ENCODE results near the gene WAPL. TPM values are rescaled to one million over a fixed set of nuclear protein-coding genes. Genes with fewer than 3 reads are reported as not detected.

WAPL gene
- polyA plus RNA-seq, 1 of the 3 experiments (the other 2 are of a cell fraction): 8.7 TPM

DNA sequence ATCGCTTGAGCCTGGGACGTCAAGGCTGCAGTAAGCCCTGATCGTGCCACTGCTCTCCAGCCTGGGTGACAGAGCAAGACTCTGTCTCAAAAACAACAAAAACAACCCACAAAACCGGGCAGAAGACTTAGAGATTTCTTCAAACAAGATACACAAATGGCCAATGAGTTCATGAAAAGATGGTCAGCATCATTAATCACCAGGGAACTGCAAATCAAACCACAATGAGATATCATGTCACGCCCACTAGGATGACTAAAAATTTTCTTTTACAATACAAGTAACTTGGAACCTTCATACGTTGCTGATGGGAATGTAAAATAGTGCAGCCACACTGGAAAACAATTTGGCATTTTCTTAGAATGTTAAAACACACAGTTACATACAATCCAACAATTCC, 77.7 kb downstream of the WAPL start:
- Histone ChIP-seq H2AFZ (ENCODE audit: low read depth) (no peak overlapping the region), H3K27ac (ENCODE audit: low read depth in 2 of 2, low read length in 1 of 2) (no peak overlapping the region), H3K4me2 (no peak overlapping the region), H3K79me2 (ENCODE audit: insufficient read depth) (peaks cover 18% of the 10 kb centered on the region; the same call in 1 of the 2 replicates), H3K4me1 (ENCODE audit: control insufficient read depth in 1 of 2, insufficient read depth in 2 of 2, low read depth in 1 of 2, low read length in 1 of 2) (peaks cover 0 to 8% of the 10 kb centered on the region in 2 experiments; a peak in 1 of 4 replicates), H3K27me3 (ENCODE audit: insufficient read depth) (no peaks in the 10 kb centered on the region), H3K9me2 (no peaks in the 10 kb centered on the region), H3K9ac (no peak overlapping the region), H3K9me3 (no peaks in the 10 kb centered on the region), H4K20me1 (ENCODE audit: insufficient read depth) (0 out of 2 replicates have a peak, but pooled peaks cover 8% of the 10 kb centered on the region), H3K4me3 (ENCODE audit: low read depth in 2 of 2, low read length in 1 of 2) (no peak overlapping the region), H3K36me3 (replicated peaks in 1 of 2; ENCODE audit: control insufficient read depth in 1 of 2, insufficient read depth in 2 of 2, low read length in 1 of 2) (peaks cover 47 to 76% of the 10 kb centered on the region in 2 experiments), H3F3A (replicated peaks; ENCODE audit: insufficient read depth) (peaks cover 7% of the 10 kb centered on the region)
- TF ChIP-seq PBX3 (IDR thresholded peaks at IDR 0.05): no peak
- TF ChIP-seq TCF12 (IDR thresholded peaks at IDR 0.05): no peak
- peak; percentile 77 for TF ChIP-seq RFX5 (IDR thresholded peaks at IDR 0.05; ENCODE audit: low read length)
- TF ChIP-seq IRF3 (IDR thresholded peaks at IDR 0.05; ENCODE audit: low read depth, low read length): no peak
- whole genome bisulfite sequencing (ENCODE audit: low lambda C conversion rate): 92% methylated on average over 6 of the region's 6 CpGs
- CTCF ChIA-PET: interaction anchor here (0.5 kb wide), 1 partner anchor 328 kb away, joined by 4 read pairs; no protein-coding TSS in a partner anchor
- DNase-seq: no peak
- POLR2A ChIA-PET: no interaction called here

GRCh38 chr10:86443069-86443468, 78.5 kb downstream of the WAPL start:
- H3K4me3 ChIP-seq (ENCODE audit: low read depth in 2 of 2, low read length in 1 of 2): no peak overlapping the region
- H3K27me3 ChIP-seq (ENCODE audit: insufficient read depth): no peaks in the 10 kb centered on the region
- CTCF ChIA-PET: no interaction called here
- H3K79me2 ChIP-seq (ENCODE audit: insufficient read depth): peaks cover 18% of the 10 kb centered on the region; the same call in 1 of the 2 replicates
- H3K4me2 ChIP-seq: no peak overlapping the region
- WGBS (ENCODE audit: low lambda C conversion rate): 83% methylated on average over 2 of the region's 2 CpGs
- peaks cover 7% of the 10 kb centered on the region for H3F3A ChIP-seq (replicated peaks; ENCODE audit: insufficient read depth)
- POLR2A ChIA-PET: no interaction called here
- no peak overlapping the region for H2AFZ ChIP-seq (ENCODE audit: low read depth)
- no peak for DNase-seq
- H3K9ac ChIP-seq: no peak overlapping the region
- peaks cover 53 to 76% of the 10 kb centered on the region in 2 experiments for H3K36me3 ChIP-seq (replicated peaks in 1 of 2; ENCODE audit: control insufficient read depth in 1 of 2, insufficient read depth in 2 of 2, low read length in 1 of 2)
- no peaks in the 10 kb centered on the region for H3K9me3 ChIP-seq
- H3K9me2 ChIP-seq: no peaks in the 10 kb centered on the region
- TF ChIP-seq SIN3A (IDR thresholded peaks at IDR 0.05; ENCODE audit: borderline replicate concordance, low read depth, low read length) (no peak), EP300 (IDR thresholded peaks at IDR 0.05; ENCODE audit: borderline replicate concordance in 1 of 2, low read depth in 1 of 2, low read length in 1 of 2) (no peak), FOXJ3 (CRISPR knock-in tag; IDR thresholded peaks at IDR 0.05) (no peak), TEAD4 (IDR thresholded peaks at IDR 0.05; ENCODE audit: borderline replicate concordance, insufficient read depth) (no peak), NFIC (IDR thresholded peaks at IDR 0.05; ENCODE audit: borderline replicate concordance) (no peak), IRF3 (IDR thresholded peaks at IDR 0.05; ENCODE audit: low read depth, low read length) (no peak), NRF1 (IDR thresholded peaks at IDR 0.05; ENCODE audit: low read depth, low read length) (no peak), TAF1 (IDR thresholded peaks at IDR 0.05; ENCODE audit: borderline replicate concordance, low read depth, low read length) (no peak), FOSL2 (IDR thresholded peaks at IDR 0.05; ENCODE audit: borderline replicate concordance, low read depth) (no peak), POLR2AphosphoS5 (IDR thresholded peaks at IDR 0.05; ENCODE audit: low read depth, low read length) (no peak), EZH2phosphoT487 (IDR thresholded peaks at IDR 0.05; ENCODE audit: borderline replicate concordance, low read depth) (no peak)
- TF ChIP-seq, protein P1, sequence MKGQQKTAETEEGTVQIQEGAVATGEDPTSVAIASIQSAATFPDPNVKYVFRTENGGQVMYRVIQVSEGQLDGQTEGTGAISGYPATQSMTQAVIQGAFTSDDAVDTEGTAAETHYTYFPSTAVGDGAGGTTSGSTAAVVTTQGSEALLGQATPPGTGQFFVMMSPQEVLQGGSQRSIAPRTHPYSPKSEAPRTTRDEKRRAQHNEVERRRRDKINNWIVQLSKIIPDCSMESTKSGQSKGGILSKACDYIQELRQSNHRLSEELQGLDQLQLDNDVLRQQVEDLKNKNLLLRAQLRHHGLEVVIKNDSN (IDR thresholded peaks at IDR 0.05; ENCODE audit: borderline replicate concordance, low read depth): no peak
- 0 out of 2 replicates have a peak, but pooled peaks cover 8% of the 10 kb centered on the region for H4K20me1 ChIP-seq (ENCODE audit: insufficient read depth)
- no peak overlapping the region for H3K27ac ChIP-seq (ENCODE audit: low read depth in 2 of 2, low read length in 1 of 2)
- H3K4me1 ChIP-seq (ENCODE audit: control insufficient read depth in 1 of 2, insufficient read depth in 2 of 2, low read depth in 1 of 2, low read length in 1 of 2): peaks cover 0 to 8% of the 10 kb centered on the region in 2 experiments; a peak in 1 of 4 replicates
